ENCODE results near the gene CDYL. TPM values are rescaled to one million over a fixed set of nuclear protein-coding genes. Genes with fewer than 3 reads are reported as not detected.

CDYL gene
- total RNA-seq, 1 donor from 2014 or later, result 40.5 TPM

- no peak for ATAC-seq
- Histone ChIP-seq H3K9me3 (no peaks in the 10 kb centered on the region), H3K27me3 (ENCODE audit: low read depth) (no peaks in the 10 kb centered on the region), H3K4me1 (peaks cover 38% of the 10 kb centered on the region), H3K36me3 (no peaks in the 10 kb centered on the region), H3K27ac (no peak overlapping the region), H3K4me3 (no peak overlapping the region)
- intact Hi-C loops (cut with DNase I), result no loop called here
- no peak for TF ChIP-seq CTCF (IDR thresholded peaks at IDR 0.05)
- no peak for DNase-seq
Measured at GRCh38 chr6:4908062-4908461, 131.9 kb downstream of the CDYL start.

GRCh38 chr6:4909063-4909706, 133.0 kb downstream of the CDYL start:
- no peak for DNase-seq
- Histone ChIP-seq H3K4me3 (no peak overlapping the region), H3K27ac (no peak overlapping the region), H3K36me3 (no peaks in the 10 kb centered on the region), H3K9me3 (no peaks in the 10 kb centered on the region), H3K27me3 (ENCODE audit: low read depth) (no peaks in the 10 kb centered on the region), H3K4me1 (peaks cover 48% of the 10 kb centered on the region)
- no peak for ATAC-seq
- intact Hi-C loops (cut with DNase I), result no loop called here
- no peak for TF ChIP-seq CTCF (IDR thresholded peaks at IDR 0.05)

GRCh38 chr6:4910037-4910760, 134.0 kb downstream of the CDYL start:
- peaks cover 58% of the 10 kb centered on the region for H3K4me1 ChIP-seq
- no peaks in the 10 kb centered on the region for H3K36me3 ChIP-seq
- H3K27me3 ChIP-seq (ENCODE audit: low read depth), result no peaks in the 10 kb centered on the region
- no peak overlapping the region for H3K4me3 ChIP-seq
- DNase-seq (no peak), ATAC-seq (peak; percentile 70 to 74)
- no peak for TF ChIP-seq CTCF (IDR thresholded peaks at IDR 0.05)
- H3K9me3 ChIP-seq, result no peaks in the 10 kb centered on the region
- intact Hi-C loops (cut with DNase I), result no loop called here
- H3K27ac ChIP-seq, result no peak overlapping the region

GRCh38 chr6:4912559-4912958, 136.4 kb downstream of the CDYL start:
- Histone ChIP-seq H3K4me1 (peaks cover 42% of the 10 kb centered on the region), H3K27ac (no peak overlapping the region), H3K9me3 (no peaks in the 10 kb centered on the region), H3K4me3 (no peak overlapping the region), H3K27me3 (ENCODE audit: low read depth) (no peaks in the 10 kb centered on the region), H3K36me3 (no peaks in the 10 kb centered on the region)
- ATAC-seq, result no peak
- TF ChIP-seq CTCF (IDR thresholded peaks at IDR 0.05), result no peak
- DNase-seq, result no peak
- intact Hi-C loops (cut with DNase I), result no loop called here

- DNase-seq, result no peak
- Histone ChIP-seq H3K4me1 (peaks cover 38% of the 10 kb centered on the region), H3K27ac (no peak overlapping the region), H3K27me3 (ENCODE audit: low read depth) (no peaks in the 10 kb centered on the region), H3K9me3 (no peaks in the 10 kb centered on the region), H3K36me3 (no peaks in the 10 kb centered on the region), H3K4me3 (no peak overlapping the region)
- intact Hi-C loops (cut with DNase I), result no loop called here
- ATAC-seq, result no peak
- no peak for TF ChIP-seq CTCF (IDR thresholded peaks at IDR 0.05)
Measured at GRCh38 chr6:4913705-4914419, 137.7 kb downstream of the CDYL start.
